ENCODE measurements around the gene AK1. TPM values are rescaled to one million over a fixed set of nuclear protein-coding genes. Genes with fewer than 3 reads are reported as not detected.

Gene AK1
- total RNA-seq, 1 experiment from 2014 or later = 31.6 TPM

DNA sequence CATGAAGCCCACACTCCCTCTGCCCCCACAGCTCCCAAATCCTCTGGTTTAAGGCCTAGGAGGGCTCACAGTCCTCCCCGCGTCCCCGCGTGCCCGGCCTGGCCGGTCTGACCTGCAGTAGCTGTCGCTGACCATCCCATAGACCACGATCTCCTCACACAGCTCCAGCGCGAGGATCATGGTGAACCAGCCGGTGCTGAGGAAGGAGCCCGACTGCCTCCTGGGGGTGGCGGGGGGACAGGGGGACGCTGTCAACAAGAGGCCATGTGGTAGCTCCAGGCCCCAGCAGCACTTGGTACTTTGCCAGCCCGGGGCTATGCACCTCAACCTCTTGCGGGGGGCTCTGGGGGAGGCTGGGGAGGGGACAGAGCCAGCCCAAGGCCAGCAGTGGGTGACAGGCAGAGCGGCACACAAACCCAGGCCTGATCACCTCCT lies 32.4 kb upstream of the AK1 start:
- no peaks in the 10 kb centered on the region for H3K27me3 ChIP-seq (ENCODE audit: insufficient read depth, low read length)
- no peak overlapping the region for H2BK120ac ChIP-seq (ENCODE audit: low read depth, low read length, poor library complexity, severe bottlenecking)
- H3K27ac Mint-ChIP-seq = no peak overlapping the region
- WGBS (ENCODE audit: extremely low coverage, insufficient read length, low lambda C conversion rate) = no CpG with 5 or more reads among the region's 17 CpGs
- no peak overlapping the region for H3K18ac ChIP-seq (ENCODE audit: insufficient read length, low read depth, low read length)
- H4K5ac ChIP-seq (ENCODE audit: insufficient read length, low read depth, low read length) = no peak overlapping the region
- H3K79me2 ChIP-seq (ENCODE audit: insufficient read depth, low read length) = no peaks in the 10 kb centered on the region
- H3K23me2 ChIP-seq (ENCODE audit: insufficient read length, low read depth, low read length, poor library complexity, severe bottlenecking) = no peaks in the 10 kb centered on the region
- no peak overlapping the region for H2AFZ ChIP-seq (ENCODE audit: low read length)
- H2BK12ac ChIP-seq (ENCODE audit: insufficient read length, low read depth, low read length) = no peak overlapping the region
- H3K27me3 Mint-ChIP-seq (ENCODE audit: low read depth) = no peaks in the 10 kb centered on the region
- H3K23ac ChIP-seq (ENCODE audit: insufficient read length, low read depth, low read length) = no peak overlapping the region
- no peak for TF ChIP-seq CTCF (conservative IDR thresholded peaks at IDR 0.05)
- no peak overlapping the region; the same call in 1 of the 2 replicates for H3K14ac ChIP-seq (ENCODE audit: insufficient read depth, low read length)
- H3K4me1 Mint-ChIP-seq = peaks cover under 1 to 10% of the 10 kb centered on the region in 2 experiments; a peak in 3 of 4 replicates
- no peak overlapping the region for H2AK5ac ChIP-seq (ENCODE audit: insufficient read length, low read length)
- no peak for DNase-seq
- H3K4me3 Mint-ChIP-seq = no peak overlapping the region
- no peak overlapping the region for H2BK20ac ChIP-seq (ENCODE audit: low read depth, low read length, poor library complexity, severe bottlenecking)
- H3K56ac ChIP-seq (ENCODE audit: insufficient read length, low read depth, low read length) = no peak overlapping the region
- H4K91ac ChIP-seq (ENCODE audit: insufficient read length, low read depth, low read length) = no peak overlapping the region
- H3T11ph ChIP-seq (ENCODE audit: low read length) = no peak overlapping the region
- H3K9ac ChIP-seq (ENCODE audit: extremely low read depth, insufficient read length, low read length) = no peak overlapping the region
- no peaks in the 10 kb centered on the region for H3K4me1 ChIP-seq (ENCODE audit: insufficient read depth, low read length)
- H2BK5ac ChIP-seq (ENCODE audit: insufficient read length, low read length) = no peak overlapping the region
- H3K36me3 Mint-ChIP-seq (ENCODE audit: insufficient read depth in 1 of 3, low read depth in 3 of 3) = peaks cover 9 to 19% (median 9%) of the 10 kb centered on the region in 3 experiments
- no peak overlapping the region for H4K8ac ChIP-seq (replicated peaks; ENCODE audit: insufficient read length, low read depth, low read length)
- no peaks in the 10 kb centered on the region for H3K9me3 Mint-ChIP-seq
- no peak overlapping the region for H3K4me2 ChIP-seq (ENCODE audit: insufficient read depth, insufficient read length, low read length)
- no peak overlapping the region for H3K27ac ChIP-seq (ENCODE audit: insufficient read length, low read depth, low read length)
- no peaks in the 10 kb centered on the region for H4K20me1 ChIP-seq (ENCODE audit: control insufficient read depth, insufficient read depth, insufficient read length)
- no peak overlapping the region for H3K4ac ChIP-seq (ENCODE audit: low read depth, low read length)
- H3K9me3 ChIP-seq (ENCODE audit: control insufficient read depth, low read depth, low read length) = no peaks in the 10 kb centered on the region
- H2BK15ac ChIP-seq (ENCODE audit: low read depth, low read length) = no peak overlapping the region
- no peaks in the 10 kb centered on the region for H3K79me1 ChIP-seq (ENCODE audit: insufficient read depth, low read depth, low read length, poor library complexity, severe bottlenecking)

All from H9 (cell line).